Esophagus muscularis mucosa (tissue), 4 donors: ENCODE measurements around the gene SPRR4. TPM values are rescaled to one million over a fixed set of nuclear protein-coding genes. Genes with fewer than 3 reads are reported as not detected.

ENCODE experiments used
- DNase-seq: peaks from one replicate; pipeline ENCODE4 v3.0.0-alpha.2; 2017; ENCODE audit errors: extremely low spot score
- H3K27ac ChIP-seq, 4 donors: fragments of 200-600 bp; sonication (generic); replicated peaks in 1 of 4; 1 replicate in 3 of 4; 2 replicates in 1 of 4; pipeline ENCODE4 v1.5.1; 2016 to 2019; ENCODE audit warnings: mild to moderate bottlenecking in 1 of 4
- H3K27me3 ChIP-seq, 4 donors: fragments of 200-600 bp; sonication (generic); one replicate each; pipeline versions ENCODE4 v1.5.1 to v1.6.0; 2016 to 2019
- H3K36me3 ChIP-seq, 4 donors: fragments of 200-600 bp; sonication (generic); one replicate each; pipeline ENCODE4 v1.5.1; 2016 to 2019
- H3K4me1 ChIP-seq, 4 donors: fragments of 200-600 bp; sonication (generic); one replicate each; pipeline ENCODE4 v1.5.1; 2016 to 2019
- H3K4me3 ChIP-seq, 4 donors: fragments of 200-600 bp; sonication (generic); 1 replicate in 2 of 4; 2 replicates in 2 of 4; pipeline ENCODE4 v1.5.1; 2016 to 2019; ENCODE audit warnings: mild to moderate bottlenecking in 4 of 4, moderate library complexity in 1 of 4
- H3K9me3 ChIP-seq, 4 donors: fragments of 200-600 bp; sonication (generic); 1 replicate in 3 of 4; 2 replicates in 1 of 4; pipeline ENCODE4 v1.5.1; 2016 to 2019
- EP300 ChIP-seq: sonication (generic); formaldehyde crosslinking; IDR thresholded peaks from one replicate; pipeline ENCODE4 v1.6.1; 2017; ENCODE audit warnings: antibody characterized with exemption
- POLR2A ChIP-seq: fragments of 450-650 bp; IDR thresholded peaks from one replicate; pipeline ENCODE4 v1.6.1; 2017; ENCODE audit warnings: antibody characterized with exemption, moderate library complexity, mild to moderate bottlenecking, low read depth
- POLR2AphosphoS5 ChIP-seq, 2 donors: sonication (generic); formaldehyde crosslinking; IDR thresholded peaks; one replicate each; pipeline ENCODE4 v1.6.1; 2017; ENCODE audit warnings: antibody characterized with exemption in 2 of 2
- WGBS: methylation state at CpG from one replicate; pipeline ENCODE4 v1.1.5; 2018; 5-methylcytosine and 5-hydroxymethylcytosine counted together
- intact Hi-C: fragments of 100-400 bp; cut with DNase I; formaldehyde crosslinking; loops from one replicate; pipeline ENCODE4 v1.15.1; 2023
- total RNA-seq, 4 donors: library from RNA; depleted of rRNA; stranded (reverse); fragments of >200 nt; gene quantifications; one replicate each; pipeline versions ENCODE4 v1.1.0 to v1.2.1, GENCODE V29; 2016
- TF ChIP-seq, protein P1 (sequence below), 3 experiments: fragments of 200-600 bp in 2 of 3; fragments of 450-650 bp in 1 of 3; sonication (generic) in 2 of 3; IDR thresholded peaks; one replicate each; pipeline ENCODE4 v1.5.1; 2017 to 2019; ENCODE audit warnings: antibody characterized with exemption in 3 of 3, mild to moderate bottlenecking in 2 of 3, moderate library complexity in 1 of 3

Gene SPRR4
- total RNA-seq, 4 donors from 2014 or later = not detected

DNA sequence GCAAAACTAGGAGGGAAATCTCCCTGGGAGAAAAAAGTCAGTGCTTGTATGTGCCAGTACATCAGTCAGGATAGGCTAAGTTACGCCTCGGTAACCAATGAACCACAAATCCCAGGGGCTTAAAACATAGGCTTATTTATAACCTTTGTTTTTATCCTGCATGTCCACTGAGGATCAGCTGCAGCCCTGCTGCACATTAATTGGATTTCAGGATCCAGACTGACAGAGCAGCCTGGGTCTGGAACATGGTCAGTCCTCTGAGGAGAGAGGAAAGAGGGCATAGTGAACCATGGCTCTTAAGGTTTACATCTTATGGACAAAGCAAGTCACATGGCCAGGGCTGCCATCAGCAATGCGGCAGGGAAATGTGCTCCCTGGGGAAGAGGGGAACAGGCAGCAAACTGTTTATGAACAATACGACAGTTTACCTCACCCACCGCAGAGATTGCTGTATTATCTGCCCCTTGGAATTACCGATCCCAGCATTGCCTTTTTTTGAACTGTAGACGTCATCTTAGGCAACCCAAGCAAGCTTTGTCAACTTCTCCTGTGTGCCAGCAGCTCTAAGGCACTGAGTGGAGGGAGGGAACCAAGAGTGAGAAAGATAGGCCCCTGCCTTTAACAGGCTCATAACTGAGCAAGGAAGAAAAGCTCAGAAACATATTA, 9.1 kb upstream of the SPRR4 start:
- no peak overlapping the region for H3K4me3 ChIP-seq
- DNase-seq = no peak
- no peaks in the 10 kb centered on the region for H3K36me3 ChIP-seq
- no peak for TF ChIP-seq POLR2A
- TF ChIP-seq, protein P1, sequence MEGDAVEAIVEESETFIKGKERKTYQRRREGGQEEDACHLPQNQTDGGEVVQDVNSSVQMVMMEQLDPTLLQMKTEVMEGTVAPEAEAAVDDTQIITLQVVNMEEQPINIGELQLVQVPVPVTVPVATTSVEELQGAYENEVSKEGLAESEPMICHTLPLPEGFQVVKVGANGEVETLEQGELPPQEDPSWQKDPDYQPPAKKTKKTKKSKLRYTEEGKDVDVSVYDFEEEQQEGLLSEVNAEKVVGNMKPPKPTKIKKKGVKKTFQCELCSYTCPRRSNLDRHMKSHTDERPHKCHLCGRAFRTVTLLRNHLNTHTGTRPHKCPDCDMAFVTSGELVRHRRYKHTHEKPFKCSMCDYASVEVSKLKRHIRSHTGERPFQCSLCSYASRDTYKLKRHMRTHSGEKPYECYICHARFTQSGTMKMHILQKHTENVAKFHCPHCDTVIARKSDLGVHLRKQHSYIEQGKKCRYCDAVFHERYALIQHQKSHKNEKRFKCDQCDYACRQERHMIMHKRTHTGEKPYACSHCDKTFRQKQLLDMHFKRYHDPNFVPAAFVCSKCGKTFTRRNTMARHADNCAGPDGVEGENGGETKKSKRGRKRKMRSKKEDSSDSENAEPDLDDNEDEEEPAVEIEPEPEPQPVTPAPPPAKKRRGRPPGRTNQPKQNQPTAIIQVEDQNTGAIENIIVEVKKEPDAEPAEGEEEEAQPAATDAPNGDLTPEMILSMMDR (IDR thresholded peaks at IDR 0.05) = no peak
- no peak for TF ChIP-seq EP300
- TF ChIP-seq POLR2AphosphoS5 (IDR thresholded peaks at IDR 0.05) = no peak
- H3K9me3 ChIP-seq = no peaks in the 10 kb centered on the region
- H3K27me3 ChIP-seq = no peaks in the 10 kb centered on the region
- intact Hi-C loops = no loop called here
- no peaks in the 10 kb centered on the region for H3K4me1 ChIP-seq
- no peak overlapping the region for H3K27ac ChIP-seq
- 73% methylated on average over 7 of the region's 7 CpGs for WGBS

DNA sequence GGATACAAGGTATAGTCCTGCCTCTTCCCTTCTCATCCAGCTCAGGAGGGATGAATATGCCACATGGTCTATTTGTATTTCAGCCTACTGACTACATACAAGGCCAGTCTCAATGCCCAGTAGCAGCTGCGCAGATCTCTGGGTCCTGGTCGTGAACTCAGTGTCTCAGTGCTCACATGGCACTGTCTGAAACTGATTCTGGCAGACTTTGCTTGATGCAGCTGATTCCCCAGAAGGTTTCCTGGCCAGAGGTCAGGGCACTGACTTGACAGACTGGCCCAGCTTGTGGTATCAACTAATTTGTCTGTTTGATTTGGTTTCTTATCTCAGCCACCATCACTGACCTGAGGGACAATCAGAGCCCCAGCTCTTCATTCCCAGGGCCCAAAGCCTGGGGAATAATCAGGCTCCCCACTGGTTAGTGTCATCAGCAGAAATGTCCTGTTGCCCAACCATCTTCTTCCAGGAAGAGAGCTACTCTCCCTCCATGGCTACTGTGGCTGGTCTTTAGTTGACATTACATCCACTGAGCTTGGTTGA, 7.5 kb upstream of the SPRR4 start:
- H3K27ac ChIP-seq = no peak overlapping the region
- H3K27me3 ChIP-seq = no peaks in the 10 kb centered on the region
- intact Hi-C loops = no loop called here
- TF ChIP-seq EP300 = no peak
- no peak for TF ChIP-seq POLR2A
- no peak for TF ChIP-seq POLR2AphosphoS5 (IDR thresholded peaks at IDR 0.05)
- TF ChIP-seq, protein P1 (IDR thresholded peaks at IDR 0.05) = no peak
- WGBS = 79% methylated on average over 2 of the region's 2 CpGs
- no peaks in the 10 kb centered on the region for H3K4me1 ChIP-seq
- H3K4me3 ChIP-seq = no peak overlapping the region
- H3K36me3 ChIP-seq = no peaks in the 10 kb centered on the region
- H3K9me3 ChIP-seq = no peaks in the 10 kb centered on the region
- DNase-seq = no peak

DNA sequence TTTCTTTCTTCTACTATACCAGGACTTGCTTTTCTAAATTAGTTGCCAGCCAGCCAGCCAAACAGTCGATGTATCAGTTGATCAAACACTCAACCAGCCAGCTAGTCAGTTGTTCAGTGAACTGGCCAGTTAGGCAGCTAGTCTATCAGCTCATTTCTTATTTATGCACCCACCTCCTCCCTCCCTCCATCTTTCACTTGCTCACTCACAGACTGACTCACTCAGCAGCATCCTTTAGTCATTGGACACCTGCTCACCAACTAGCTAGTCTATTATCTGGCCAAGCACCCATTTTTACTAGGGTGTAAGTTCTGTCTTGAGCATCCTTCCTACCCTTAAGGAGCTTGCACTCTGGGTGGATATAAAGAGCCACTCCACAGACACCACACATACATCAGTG, 5.9 kb upstream of the SPRR4 start:
- Histone ChIP-seq H3K4me1 (no peaks in the 10 kb centered on the region), H3K4me3 (no peak overlapping the region), H3K9me3 (no peaks in the 10 kb centered on the region), H3K27ac (no peak overlapping the region), H3K27me3 (no peaks in the 10 kb centered on the region), H3K36me3 (no peaks in the 10 kb centered on the region)
- DNase-seq = no peak
- no peak for TF ChIP-seq EP300
- no peak for TF ChIP-seq POLR2A
- TF ChIP-seq, protein P1 (IDR thresholded peaks at IDR 0.05) = no peak
- no peak for TF ChIP-seq POLR2AphosphoS5 (IDR thresholded peaks at IDR 0.05)
- intact Hi-C loops = no loop called here
- WGBS = 69% methylated on average over 1 of the region's 1 CpG

DNA sequence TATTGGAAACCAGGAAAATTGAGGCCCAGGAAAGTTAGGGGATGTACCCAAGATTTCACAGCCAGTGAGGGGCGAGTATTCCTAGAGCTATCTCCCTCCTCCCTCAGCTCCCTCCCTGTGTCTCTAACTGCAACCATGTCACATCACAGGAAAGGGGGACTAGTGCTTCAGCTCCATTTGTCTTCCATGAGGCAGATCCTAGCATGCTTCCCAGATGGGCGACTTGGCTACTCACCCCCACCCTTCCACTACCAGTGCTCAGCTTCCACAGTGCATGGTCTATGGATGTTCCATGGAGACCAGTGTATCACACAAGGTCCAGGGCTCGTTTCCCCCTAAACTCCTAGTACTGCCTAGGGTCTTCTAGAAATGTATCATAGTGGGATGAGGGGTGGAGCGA, 4.6 kb upstream of the SPRR4 start:
- Histone ChIP-seq H3K27me3 (no peaks in the 10 kb centered on the region), H3K9me3 (no peaks in the 10 kb centered on the region), H3K4me3 (no peak overlapping the region), H3K4me1 (no peaks in the 10 kb centered on the region), H3K27ac (no peak overlapping the region), H3K36me3 (no peaks in the 10 kb centered on the region)
- DNase-seq = no peak
- TF ChIP-seq, protein P1 (IDR thresholded peaks at IDR 0.05) = no peak
- TF ChIP-seq POLR2AphosphoS5 (IDR thresholded peaks at IDR 0.05) (no peak), EP300 (no peak), POLR2A (no peak)
- intact Hi-C loops = no loop called here
- WGBS = 79% methylated on average over 4 of the region's 4 CpGs

DNA sequence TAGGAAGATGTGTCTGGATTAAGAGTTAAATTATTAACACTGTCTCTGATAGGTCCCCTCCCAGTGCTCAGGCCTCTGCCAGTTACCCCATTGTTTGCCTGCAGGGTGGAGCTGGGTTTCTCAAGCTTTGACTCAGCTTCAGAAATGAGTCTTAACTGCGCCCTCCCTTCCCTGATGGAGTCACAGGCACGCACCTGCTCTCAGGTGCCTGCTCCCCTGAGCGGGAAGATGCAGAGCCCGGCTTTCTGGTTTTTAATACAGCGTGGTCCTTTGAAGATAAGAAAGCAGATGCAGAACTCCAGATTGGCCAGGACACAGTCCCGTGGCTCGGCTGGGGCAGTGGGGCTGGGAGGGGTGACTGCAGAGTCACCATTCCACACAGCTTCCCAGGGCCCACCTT, 3.2 kb upstream of the SPRR4 start:
- Histone ChIP-seq H3K27ac (no peak overlapping the region), H3K4me3 (no peak overlapping the region), H3K4me1 (no peaks in the 10 kb centered on the region), H3K36me3 (no peaks in the 10 kb centered on the region), H3K9me3 (no peaks in the 10 kb centered on the region), H3K27me3 (no peaks in the 10 kb centered on the region)
- no peak for TF ChIP-seq POLR2AphosphoS5 (IDR thresholded peaks at IDR 0.05)
- no peak for TF ChIP-seq POLR2A
- TF ChIP-seq, protein P1 (IDR thresholded peaks at IDR 0.05) = no peak
- no peak for TF ChIP-seq EP300
- WGBS = 88% methylated on average over 7 of the region's 7 CpGs
- intact Hi-C loops = no loop called here
- no peak for DNase-seq
